Body of pancreas (tissue), 4 donors: ENCODE data around the gene KCNJ14. TPM values are rescaled to one million over a fixed set of nuclear protein-coding genes. Genes with fewer than 3 reads are reported as not detected.

ENCODE experiments used
- ATAC-seq: fragments of 150-250 bp; one replicate; pipeline ENCODE4 v1.9.1; 2016
- DNase-seq, 4 donors: peaks; one replicate each; pipeline ENCODE4 v3.0.0-alpha.2; 2019
- H3K27ac ChIP-seq, 4 donors: fragments of 200-600 bp; sonication (generic); 1 replicate in 3 of 4; 2 replicates in 1 of 4; pipeline versions ENCODE4 v1.5.1 to v1.6.1; 2016 to 2019; ENCODE audit warnings: mild to moderate bottlenecking in 1 of 4, mixed read lengths in 1 of 4, moderate library complexity in 1 of 4
- H3K27me3 ChIP-seq, 2 donors: fragments of 200-600 bp; sonication (generic); one replicate each; pipeline ENCODE4 v1.6.0; 2016; ENCODE audit warnings: mild to moderate bottlenecking in 1 of 2
- H3K36me3 ChIP-seq, 2 donors: fragments of 200-600 bp; sonication (generic); replicated peaks in 1 of 2; 2 replicates each; pipeline ENCODE4 v1.5.1; 2016; ENCODE audit warnings: low read depth in 2 of 2; ENCODE audit not compliant: insufficient read depth in 1 of 2
- H3K4me1 ChIP-seq: fragments of 200-600 bp; sonication (generic); one replicate; pipeline ENCODE4 v1.6.0; 2016
- H3K4me3 ChIP-seq, 2 donors: fragments of 200-600 bp; sonication (generic); 1 replicate in 1 of 2; 2 replicates in 1 of 2; pipeline ENCODE4 v1.5.1; 2016 to 2019
- H3K9me3 ChIP-seq, 3 donors: fragments of 200-600 bp; sonication (generic); 1 replicate in 2 of 3; 2 replicates in 1 of 3; pipeline ENCODE4 v1.5.1; 2016
- CTCF ChIP-seq, 7 experiments: fragments of 450-650 bp in 4 of 7; fragments of 200-600 bp in 3 of 7; sonication (generic) in 3 of 7; IDR thresholded peaks; one replicate each; pipeline ENCODE4 v1.5.1; 2016 to 2019; ENCODE audit warnings: antibody characterized with exemption in 7 of 7
- POLR2A ChIP-seq, 3 donors: fragments of 450-650 bp; IDR thresholded peaks; one replicate each; pipeline ENCODE4 v1.6.1; 2016; ENCODE audit warnings: antibody characterized with exemption in 3 of 3, mild to moderate bottlenecking in 2 of 3
- WGBS, 2 donors: methylation state at CpG; one replicate each; pipeline ENCODE4 v1.1.5; 2017; 5-methylcytosine and 5-hydroxymethylcytosine counted together
- intact Hi-C: fragments of 100-400 bp; cut with DNase I; formaldehyde crosslinking; loops from one replicate; pipeline ENCODE4 v1.15.1; 2023
- total RNA-seq, 2 donors: library from RNA; depleted of rRNA; stranded (reverse); fragments of >200 nt; gene quantifications; one replicate each; pipeline ENCODE4 v1.1.0, GENCODE V29; 2016

The KCNJ14 gene
- total RNA-seq, 2 donors from 2014 or later: 0.66 to 1.6 TPM

GRCh38 chr19:48415806-48416221, 39.6 kb upstream of the KCNJ14 start:
- no peak overlapping the region for H3K27ac ChIP-seq
- 23 to 31% methylated on average over 21 to 30 of the region's 30 CpGs for WGBS, 2 donors
- no peaks in the 10 kb centered on the region for H3K36me3 ChIP-seq
- no peak for ATAC-seq
- peaks cover 10% of the 10 kb centered on the region for H3K4me1 ChIP-seq
- H3K9me3 ChIP-seq: no peaks in the 10 kb centered on the region
- no peak overlapping the region for H3K4me3 ChIP-seq
- no peaks in the 10 kb centered on the region for H3K27me3 ChIP-seq
- no peak for DNase-seq
- intact Hi-C loops: no loop called here
- TF ChIP-seq POLR2A (IDR thresholded peaks at IDR 0.05) (no peak), CTCF (IDR thresholded peaks at IDR 0.05) (no peak)

DNA sequence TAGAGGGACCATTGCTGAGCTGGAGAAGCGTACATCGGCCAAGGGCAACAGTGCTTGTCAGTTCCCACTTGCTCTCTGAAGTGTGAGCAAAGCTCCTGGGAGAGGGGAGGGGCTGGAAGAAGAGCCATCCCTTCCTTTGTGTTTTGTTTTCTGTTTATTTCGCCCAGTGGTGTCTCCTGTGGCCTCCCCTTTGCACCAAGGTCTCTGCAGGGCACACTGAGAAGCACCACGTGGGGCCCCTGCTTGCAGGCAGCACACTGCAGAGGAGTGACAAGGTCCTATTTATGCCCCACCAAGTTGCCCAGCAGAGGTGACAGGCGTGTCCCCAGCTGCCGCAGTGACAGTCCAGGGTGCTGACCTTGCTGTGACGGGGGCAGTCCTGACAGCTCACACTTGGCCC, 38.0 kb upstream of the KCNJ14 start:
- H3K4me1 ChIP-seq: peaks cover 10% of the 10 kb centered on the region
- H3K4me3 ChIP-seq: no peak overlapping the region
- no peaks in the 10 kb centered on the region for H3K9me3 ChIP-seq
- H3K27me3 ChIP-seq: no peaks in the 10 kb centered on the region
- TF ChIP-seq CTCF (IDR thresholded peaks at IDR 0.05) (no peak), POLR2A (IDR thresholded peaks at IDR 0.05) (no peak)
- ATAC-seq (no peak), DNase-seq (no peak)
- intact Hi-C loops: no loop called here
- WGBS, 2 donors: 49 to 51% methylated on average over 7 of the region's 7 CpGs
- no peak overlapping the region for H3K27ac ChIP-seq
- no peaks in the 10 kb centered on the region for H3K36me3 ChIP-seq

GRCh38 chr19:48418317-48419064, 36.9 kb upstream of the KCNJ14 start:
- intact Hi-C loops: no loop called here

GRCh38 chr19:48419158-48419920, 36.0 kb upstream of the KCNJ14 start:
- Histone ChIP-seq H3K9me3 (no peaks in the 10 kb centered on the region), H3K27me3 (no peaks in the 10 kb centered on the region), H3K36me3 (no peaks in the 10 kb centered on the region), H3K4me1 (peaks cover 9% of the 10 kb centered on the region), H3K4me3 (no peak overlapping the region), H3K27ac (no peak overlapping the region)
- DNase-seq (peak in 2 of 4 donors; percentile 39 to 42), ATAC-seq (no peak)
- TF ChIP-seq POLR2A (IDR thresholded peaks at IDR 0.05): no peak
- TF ChIP-seq CTCF (IDR thresholded peaks at IDR 0.05): no peak
- 59 to 67% methylated on average over 23 to 31 of the region's 31 CpGs for WGBS, 2 donors
- intact Hi-C loops: no loop called here

More at GRCh38 chr19:48418317-48419064, 36.9 kb upstream of the KCNJ14 start:
- 82 to 88% methylated on average over 6 of the region's 6 CpGs for WGBS, 2 donors
- ATAC-seq (no peak), DNase-seq (no peak)
- TF ChIP-seq CTCF (IDR thresholded peaks at IDR 0.05): no peak
- Histone ChIP-seq H3K27me3 (no peaks in the 10 kb centered on the region), H3K36me3 (no peaks in the 10 kb centered on the region), H3K4me1 (peaks cover 10% of the 10 kb centered on the region), H3K4me3 (no peak overlapping the region), H3K27ac (no peak overlapping the region), H3K9me3 (no peaks in the 10 kb centered on the region)
